ENCODE results near the gene KAZN.

KAZN gene

DNA sequence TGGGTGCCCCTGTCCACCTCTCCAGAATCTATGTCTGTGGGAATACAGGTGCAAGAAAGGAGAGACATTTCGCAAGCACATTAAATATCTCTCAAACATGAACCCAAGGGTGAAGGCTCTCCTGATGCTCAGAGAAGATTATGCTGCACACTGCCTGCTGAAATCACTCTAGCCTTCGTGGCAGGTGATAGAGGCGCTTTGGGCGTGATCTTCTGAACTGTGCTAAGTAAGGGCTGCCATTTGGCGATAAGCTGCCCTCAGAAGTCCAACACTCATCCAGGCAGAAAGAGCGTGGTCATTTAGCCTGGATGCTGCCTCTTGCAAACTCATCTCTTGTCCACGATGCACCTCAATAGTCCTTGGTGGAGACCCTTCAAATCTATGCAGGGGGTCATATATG lies 241.9 kb downstream of the KAZN start:
- DNase-seq = no peak

DNA sequence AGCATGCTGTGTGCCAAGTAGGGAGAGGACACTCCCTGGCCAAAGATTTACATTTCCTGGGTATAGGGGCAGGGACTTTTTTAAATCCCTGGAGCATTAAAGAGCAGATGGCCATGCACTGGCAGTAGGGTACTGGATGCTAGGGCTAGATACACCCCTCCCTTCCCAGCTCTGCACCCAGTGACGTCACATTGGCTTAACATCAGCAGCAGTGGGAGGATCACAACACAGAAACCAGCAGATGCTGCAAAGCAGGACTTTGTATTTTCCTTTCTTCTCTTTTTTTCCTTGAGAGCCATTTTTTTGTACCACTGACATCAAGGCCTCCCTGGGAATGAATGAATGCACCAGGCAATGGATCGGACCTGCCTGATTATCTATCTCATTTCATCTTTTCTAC lies 243.0 kb downstream of the KAZN start:
- no peak for DNase-seq

DNA sequence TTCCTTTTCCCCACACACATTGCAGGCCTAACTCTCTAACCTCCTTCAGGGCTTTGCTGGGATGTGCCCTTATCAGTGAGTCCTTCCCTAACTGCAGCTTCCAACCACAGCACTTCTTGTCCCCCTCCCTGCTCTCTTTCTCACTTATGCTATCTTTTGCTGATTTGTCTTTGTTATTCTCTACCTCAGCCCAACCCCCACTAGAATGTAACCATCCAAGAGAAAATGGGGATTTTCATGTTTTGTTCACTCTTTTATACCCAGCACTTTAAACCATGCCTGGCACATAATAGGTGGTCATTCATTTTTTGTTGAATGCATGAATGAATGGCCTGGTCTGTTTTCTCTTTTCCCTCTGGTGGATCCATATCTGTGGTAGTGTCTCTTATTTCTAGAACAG lies 243.5 kb downstream of the KAZN start:
- DNase-seq = no peak

DNA sequence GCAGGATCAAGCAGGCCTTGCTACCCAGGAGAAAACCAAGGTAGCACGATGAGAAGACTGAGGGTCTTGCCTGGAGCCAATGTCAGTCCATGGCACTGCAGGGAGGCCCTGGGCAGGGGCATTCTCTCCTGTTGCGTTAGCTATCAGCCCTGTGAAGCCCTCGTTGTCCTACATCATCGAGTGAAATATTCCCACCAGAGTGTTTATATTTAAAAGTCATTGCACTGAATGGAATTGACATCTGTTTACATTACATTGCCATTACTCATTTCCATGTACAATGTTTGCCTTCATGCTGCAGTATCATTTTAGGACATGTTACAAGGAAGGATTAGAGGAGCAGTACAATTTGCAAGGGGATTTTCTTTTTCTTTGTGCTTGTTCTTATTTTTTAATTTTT lies 243.9 kb downstream of the KAZN start:
- DNase-seq = no peak

DNA sequence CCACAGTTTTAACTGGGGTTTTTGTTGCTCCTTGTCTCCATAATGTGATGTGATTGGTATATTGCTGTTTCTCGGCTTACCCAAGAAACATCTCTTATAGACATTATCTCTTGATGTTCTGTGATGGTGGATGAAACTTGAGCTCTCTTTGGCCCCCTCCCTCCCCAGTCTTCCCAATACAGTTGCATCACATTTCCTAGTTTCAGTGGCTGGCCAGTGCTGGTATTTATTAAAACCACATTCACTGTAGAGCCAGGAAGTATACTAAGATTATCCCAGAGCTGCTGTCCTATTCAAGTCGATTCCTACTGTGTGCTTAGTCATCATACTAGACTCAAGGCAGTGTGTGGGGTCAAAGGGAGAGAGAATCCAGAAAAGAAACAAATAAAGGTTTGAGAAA lies 244.4 kb downstream of the KAZN start:
- no peak for DNase-seq

DNA sequence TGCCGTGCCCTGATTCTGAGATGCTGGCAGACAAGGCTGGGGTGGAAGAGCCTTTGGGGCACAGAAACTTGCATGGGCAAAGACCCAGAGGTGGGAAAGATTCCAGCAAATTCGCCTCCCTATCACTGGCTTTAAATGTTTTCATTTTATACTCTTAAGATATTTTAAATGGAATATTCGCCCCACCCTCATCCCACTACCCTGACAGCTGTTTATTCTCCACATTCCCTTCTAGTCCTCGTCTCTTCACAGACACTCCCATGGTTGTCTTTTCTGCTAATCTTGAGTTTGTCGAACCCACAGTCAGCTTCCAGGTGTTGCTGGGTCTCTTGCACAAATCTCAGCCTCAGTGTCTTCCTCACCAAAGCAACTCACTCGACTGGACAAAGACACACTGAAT lies 245.0 kb downstream of the KAZN start:
- DNase-seq = no peak

DNA sequence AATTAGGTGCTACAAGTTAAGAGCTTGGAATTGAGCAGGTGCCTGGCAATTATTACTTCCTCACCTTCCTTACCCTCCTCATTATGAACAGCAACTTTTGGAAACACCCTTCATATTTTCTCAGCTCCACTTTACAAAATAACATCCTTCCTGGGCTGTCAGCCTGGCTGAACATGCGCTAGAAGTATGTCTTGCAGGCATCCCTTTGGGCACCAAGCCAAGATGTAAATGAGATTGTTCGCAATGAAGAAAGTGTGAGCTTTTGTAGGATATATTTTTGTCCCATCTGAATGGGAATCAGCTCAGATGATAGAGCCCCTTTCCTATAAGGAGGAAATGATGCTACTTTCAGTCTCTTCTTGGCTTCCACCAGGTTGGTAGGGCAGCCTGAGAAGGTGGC lies 245.9 kb downstream of the KAZN start:
- no peak for DNase-seq

DNA sequence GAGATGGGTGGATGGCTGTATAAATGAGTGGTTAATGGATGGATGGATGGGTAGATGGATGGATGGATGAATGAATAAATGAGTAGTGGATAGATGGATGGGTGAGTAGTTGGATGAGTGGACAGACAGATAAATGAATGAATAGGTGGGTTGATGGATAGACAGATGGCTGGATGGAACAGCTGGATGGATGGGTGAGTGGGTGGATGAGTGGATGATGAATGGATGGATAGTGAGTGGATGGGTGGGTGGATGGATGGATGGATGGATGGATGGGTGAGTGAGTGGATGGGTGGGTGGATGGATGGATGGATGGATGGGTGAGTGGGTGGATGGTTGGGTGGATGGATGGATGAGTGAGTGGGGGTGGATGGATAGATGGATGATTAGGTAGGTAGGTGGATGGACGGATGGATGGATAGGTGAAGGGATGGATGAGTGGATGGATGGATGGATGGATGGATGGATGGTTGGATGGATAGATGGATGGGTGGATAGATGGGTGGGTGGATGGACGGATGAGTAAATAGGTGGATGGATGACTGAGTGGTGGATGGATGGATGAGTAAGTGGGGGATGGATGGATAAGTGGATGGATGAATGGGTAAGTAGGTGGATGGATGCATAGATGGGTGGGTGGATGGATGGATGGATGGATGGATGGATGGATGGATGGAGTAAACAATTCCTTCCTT lies 246.6 kb downstream of the KAZN start:
- DNase-seq = no peak

DNA sequence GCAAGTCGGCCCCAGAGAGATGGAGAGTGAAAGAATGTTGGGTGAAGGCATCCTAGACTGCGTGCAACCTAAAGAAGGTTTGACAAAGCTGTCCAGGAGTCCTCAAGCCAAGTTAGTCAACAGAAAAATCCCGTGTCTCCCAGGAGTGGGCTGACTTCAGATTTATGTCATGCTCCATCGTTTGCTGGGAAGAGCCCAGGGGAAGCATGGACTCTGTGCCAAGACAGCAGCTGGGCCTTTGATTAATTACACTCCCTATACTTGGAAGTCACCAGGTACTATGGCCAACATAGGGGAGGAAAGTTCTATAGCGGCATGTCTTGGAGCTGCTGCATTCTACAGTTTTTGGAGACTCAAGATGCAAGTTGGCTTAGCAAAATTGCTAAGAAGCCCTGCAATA lies 247.4 kb downstream of the KAZN start:
- DNase-seq = no peak

DNA sequence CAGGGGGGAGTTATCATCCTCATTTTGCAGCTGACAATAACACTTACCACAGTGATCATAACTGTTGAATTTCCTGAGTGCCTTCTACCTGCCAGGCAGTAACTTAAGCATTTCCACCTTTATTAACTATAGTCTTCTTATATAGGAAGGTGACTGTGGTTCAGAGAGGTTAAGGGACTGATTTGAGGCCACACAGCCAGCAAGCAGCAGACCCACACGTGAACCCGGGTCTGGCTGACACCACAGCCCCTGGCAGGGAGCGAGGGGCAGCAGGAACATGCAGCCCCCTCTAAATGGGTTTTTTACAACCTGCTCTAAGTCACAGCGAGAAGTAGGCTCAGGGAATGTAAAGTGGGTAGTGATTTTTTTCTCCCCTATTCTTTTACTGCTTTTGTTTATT lies 248.2 kb downstream of the KAZN start:
- DNase-seq = no peak

DNA sequence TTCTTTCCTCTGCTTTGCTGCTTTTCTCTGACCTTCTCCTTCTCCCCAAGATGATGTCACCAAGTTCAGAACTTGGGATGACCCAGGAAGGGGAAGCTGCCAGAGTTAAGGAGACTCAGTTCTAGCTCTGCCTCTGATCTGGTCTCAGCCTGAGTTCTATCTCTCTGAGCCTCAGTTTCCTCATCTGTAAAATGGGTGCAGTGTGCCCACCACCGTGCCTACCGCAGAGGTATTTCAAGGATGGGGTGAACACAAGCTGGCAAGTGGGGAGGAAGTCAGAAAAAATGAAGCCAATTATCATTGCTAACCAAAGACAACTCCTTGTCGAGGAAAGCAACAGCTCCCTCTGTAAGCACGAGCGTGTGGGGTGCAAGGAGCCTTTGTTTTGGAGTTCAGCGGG lies 249.7 kb downstream of the KAZN start:
- no peak for DNase-seq

DNA sequence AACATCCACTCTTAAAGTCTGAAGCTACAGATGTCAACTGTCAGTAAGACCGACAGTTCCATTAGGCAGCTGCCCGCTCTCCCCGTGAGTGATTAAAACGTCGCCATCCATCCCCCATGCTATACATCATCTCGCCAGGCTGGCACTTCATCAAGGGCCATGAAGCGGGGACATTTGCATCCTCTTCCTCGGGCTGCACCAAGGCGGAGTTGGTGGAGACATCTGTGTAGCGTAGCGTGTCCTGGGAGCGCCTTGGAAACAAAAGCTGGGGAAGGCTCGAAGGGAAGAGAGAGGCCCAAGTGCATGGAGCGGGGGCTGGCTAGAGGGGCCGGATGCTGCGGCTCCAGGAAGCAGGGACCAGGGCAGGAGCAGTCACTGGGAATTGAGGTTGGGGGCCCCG lies 250.1 kb downstream of the KAZN start:
- peak; percentile 53 for DNase-seq

DNA sequence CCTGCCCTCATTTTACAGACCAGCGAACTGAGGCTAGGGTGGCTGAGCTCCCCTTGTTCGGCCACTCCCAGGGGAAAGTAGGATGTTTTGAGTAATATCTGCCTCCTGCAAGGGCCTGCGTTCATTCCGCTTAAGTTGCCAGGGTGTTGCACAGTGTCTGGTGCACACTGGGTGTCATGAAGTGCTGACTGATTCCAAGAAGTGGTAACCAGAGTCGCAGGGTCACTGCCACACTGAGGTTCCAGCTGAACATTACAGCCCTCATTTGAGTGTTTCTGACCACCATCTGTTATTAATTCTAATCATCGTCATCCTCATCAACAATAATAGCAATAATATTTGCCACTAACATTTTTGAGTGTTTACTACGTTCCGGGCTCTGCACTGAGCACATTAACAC lies 250.6 kb downstream of the KAZN start:
- DNase-seq = no peak

DNA sequence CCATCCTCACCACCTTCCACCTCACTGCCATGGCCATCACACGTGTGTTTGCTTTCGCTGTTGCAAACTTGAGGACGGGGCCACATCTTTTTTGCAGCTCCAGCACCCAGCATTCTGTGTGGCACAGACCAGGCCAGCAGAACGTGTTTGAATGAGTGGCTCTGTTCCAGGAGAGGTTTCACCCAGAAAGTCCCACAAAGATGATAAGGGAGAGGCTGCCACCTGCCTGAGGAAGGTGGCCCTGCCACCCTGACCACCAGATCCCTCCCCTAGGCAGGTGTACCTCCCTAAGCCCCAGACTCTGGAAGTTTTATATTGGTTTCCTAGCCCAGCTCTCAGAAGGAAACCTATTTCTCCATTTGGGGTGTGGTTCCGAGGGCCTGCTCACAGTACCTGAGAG lies 252.1 kb downstream of the KAZN start:
- DNase-seq = peak; percentile 6

DNA sequence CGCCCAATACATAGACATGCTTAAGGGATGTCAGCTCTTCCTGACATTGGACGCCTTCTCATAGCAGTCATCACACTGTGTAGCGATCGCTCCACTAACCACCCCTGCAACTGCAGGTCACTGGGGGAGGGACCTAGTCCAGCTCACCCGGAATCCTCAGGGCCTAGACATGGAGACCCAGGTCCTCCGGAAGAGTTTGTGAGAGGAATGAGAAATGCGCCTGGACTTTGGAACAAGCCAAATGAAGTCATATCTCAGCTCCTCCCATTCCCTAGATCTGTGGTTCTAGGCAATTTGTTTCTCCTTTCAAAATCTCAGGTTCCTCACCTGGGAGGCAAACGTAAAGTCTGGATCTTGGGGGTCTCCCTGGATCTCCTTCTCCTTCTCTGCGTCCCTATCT lies 253.3 kb downstream of the KAZN start:
- DNase-seq = no peak

DNA sequence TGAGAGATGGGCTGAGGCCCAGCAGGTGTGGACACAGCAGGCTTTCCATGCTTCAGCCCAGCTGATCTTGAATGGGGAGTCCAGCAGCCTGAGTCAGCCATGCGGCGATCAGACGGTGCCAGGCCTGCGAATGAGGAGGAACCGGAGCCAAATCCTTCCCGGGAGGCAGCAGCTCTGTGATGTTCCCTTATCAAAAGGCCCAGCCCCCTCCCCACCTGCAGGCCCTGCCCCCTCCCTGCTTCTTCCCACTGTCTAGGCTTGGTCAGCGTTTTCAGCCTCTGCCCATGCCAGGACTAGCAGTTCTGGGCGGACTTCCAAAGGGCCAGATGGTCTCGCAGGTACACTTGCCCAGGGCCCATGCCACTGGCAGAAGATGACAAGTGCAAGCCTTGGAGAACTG lies 253.8 kb downstream of the KAZN start:
- DNase-seq = no peak

DNA sequence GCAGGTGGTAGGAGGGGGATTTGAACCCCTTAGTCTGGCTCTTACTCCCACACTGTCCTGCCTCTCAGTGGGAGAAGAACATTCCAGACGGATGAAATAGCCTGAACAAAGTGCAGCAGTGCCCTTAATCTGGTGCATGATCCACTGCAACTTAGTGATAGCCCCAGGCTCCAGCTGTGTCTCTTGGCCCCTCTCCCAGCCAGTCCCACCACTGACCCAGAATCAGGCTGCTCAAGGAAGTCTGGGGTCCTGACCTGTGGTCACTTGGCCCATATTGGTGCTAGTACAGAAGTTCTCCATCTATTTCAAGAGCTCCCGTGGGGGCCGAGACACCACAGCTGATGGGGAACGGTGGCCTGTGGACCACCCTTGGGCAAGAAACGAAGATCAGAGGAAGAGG lies 255.0 kb downstream of the KAZN start:
- DNase-seq = no peak

DNA sequence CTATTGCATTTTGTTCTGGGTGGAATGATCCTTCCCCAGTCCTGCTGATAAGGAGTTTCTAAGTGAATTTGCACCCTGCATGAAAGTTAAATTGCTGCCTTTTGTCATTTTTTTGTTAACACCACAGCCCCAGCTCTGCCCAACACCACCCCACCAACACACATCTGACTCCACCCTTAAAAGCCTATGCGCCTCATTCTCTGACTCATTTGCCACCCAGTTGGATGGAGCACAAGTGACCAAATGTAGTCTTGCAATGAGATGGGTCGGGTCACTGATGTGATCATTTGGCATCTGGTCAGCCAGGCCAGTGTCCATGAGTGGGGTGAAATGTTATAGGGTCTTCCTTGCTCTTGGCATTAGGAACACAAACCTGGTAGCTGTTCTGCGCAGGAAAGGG lies 256.8 kb downstream of the KAZN start:
- no peak for DNase-seq

DNA sequence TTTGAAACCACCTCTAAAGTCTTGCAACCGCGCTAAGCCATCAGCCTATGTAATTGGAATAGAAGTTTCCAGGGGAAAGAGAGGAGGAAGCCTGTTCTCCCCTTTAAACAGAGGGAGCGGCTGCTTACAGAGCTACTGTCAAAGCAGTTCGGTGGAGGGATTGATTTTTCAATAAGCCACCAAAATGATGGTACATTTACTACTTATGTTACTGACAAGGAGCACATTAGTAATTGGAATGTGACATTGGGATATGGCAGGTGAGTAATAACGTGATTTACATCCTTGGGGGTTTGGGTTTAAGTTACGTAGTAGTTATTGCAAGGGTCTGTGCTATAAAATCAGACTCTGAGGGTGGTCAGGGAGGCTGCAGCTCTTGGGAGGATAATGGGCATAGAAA lies 257.3 kb downstream of the KAZN start:
- no peak for DNase-seq

DNA sequence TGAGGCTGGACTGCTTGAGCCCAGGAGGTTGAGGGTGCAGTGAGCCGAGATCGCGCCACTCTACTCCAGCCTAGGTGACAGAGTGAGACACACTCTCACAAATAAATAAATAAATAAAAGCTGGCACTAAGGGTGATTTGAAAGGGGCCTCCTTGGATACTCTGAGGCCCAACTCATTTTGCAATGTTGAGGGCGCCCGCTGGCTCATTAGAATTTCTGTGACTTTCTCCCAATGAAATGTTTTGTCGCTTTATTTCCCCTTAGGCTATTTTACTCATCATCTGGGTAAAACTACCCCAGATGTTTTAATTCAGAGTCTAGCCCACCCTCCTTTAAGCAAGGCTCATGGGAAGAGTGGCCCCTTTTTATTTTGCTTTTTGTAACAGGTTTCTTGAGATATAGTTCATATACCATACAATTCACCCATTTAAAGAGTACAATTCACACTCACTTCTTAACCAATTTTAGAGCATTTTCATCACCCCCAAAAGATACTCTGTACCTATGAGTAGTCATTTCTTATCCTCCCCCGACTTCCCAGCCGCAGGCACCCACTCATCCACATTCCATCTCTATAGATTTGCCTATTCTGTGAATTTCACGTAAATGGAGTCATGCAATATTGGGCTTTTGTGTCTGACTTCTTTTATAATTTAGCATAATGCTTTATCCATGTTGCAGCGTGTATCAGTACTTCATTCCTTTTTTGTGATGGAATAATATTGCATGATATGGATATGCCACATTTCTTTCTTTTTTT lies 259.1 kb downstream of the KAZN start:
- DNase-seq = no peak

DNA sequence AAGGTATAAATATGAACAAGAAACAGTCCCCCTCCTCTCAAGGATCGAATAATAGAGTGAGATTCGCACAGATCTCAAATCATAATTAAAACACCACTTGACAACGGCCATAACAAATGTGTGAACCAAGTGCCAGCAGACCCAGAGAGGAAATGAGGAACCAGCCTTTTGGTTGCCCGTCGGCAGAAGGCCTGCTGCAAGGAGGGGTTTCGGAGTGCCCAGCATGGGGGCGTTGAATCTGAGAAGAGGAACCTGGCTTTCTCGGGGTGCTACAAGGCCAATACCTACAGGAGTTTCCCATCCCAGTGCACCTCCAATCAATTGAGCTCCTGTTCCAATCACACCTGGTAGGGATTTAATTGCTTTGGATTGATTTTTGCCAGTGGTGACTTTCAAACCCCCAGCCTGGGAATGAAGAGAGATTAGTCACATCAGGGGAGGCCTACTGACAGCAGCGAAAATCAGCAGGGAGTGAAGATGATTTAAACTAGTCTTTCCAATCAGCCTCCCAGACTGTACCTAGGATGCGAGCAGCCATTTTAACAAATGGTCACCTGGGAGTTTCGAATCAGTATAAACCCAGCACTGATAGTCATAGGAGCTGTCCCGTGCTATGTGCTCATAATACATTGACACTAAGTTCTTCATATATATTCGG lies 263.8 kb downstream of the KAZN start:
- no peak for DNase-seq

DNA sequence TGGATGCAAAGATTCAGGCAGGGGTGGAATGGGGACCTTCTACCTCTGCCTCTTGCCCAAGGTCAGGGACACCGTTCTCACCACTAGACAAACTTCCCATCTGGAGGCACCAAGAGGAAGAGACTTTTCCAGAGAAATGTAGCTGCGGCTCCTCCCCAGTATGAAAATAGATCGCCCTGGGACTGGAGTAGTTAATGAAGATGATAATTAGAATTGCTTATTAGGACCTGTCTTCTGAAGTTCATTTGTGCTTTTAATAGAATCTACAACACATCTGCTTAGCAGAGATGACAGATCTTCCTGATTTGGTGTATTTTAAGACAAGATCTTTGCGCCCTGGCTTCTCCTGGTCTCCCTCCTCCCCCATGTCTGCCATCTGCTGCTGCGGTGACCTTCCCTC lies 266.6 kb downstream of the KAZN start:
- no peak for DNase-seq

DNA sequence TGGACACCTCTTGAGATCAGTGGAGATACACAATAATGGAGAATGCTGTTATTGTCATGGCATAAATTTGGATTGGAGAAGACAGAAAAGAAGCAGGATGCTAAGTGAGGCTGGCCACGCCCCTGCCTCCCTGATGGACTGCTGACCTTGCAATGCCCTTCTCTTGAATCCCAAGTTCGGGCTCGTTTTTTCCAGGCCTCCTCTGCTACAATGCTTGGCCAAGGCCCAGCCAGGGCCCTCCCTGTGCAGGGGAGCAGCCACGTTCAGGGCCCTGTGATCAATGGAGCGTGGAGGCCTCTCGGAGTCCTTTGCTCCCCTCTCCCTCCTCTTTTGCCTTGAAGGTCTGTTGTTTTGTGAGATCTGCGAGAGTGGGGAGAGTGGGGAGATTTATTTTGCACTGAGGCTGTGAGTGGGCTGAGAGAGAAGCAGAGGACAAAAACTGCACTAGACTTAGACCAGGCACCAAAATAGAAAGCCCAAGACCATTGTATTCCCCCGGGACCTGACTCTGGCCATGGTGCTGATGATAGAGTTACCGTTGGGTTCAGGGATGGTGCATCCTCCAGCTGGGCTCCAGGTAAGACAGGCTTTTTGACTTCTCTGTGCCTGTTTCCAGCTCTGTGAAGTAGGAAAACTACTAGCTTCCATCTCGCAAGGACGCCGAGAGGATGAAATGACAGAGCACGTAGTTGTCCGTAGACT lies 268.6 kb downstream of the KAZN start:
- no peak for DNase-seq

DNA sequence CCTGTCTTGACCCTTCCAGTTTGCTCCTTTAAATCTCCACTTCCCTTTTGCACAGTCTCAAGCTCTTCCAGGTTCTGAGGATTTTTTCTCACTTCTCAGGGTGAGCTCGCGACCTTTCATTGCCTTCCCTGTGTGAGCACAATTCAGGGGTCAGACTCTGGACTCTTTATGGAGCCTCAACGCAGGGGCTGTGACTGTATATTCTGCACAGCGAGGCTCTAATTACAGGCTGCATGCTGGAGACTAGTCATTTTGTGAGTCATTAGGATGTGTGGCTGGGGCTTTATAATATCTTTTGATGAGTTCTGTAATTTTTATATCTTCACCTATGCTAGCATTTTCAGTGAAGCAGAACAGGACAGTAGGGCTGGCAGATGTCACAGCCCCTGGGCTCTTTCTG lies 270.7 kb downstream of the KAZN start:
- no peak for DNase-seq

Measured in NCI-H526 treated with DMSO at 0.1 percent for 48 hours (cell line).